GM23338 (cell line): Measurements from ENCODE around the gene CABCOCO1. TPM values are rescaled to one million over a fixed set of nuclear protein-coding genes. Genes with fewer than 3 reads are reported as not detected.

Experiments
- ATAC-seq: fragments of 200-7000 bp; cut with Tn5 transposase; 3 replicates; pipeline ENCODE4 v1.9.1; 2020
- DNase-seq: peaks from one replicate; pipeline ENCODE4 v3.0.0-alpha.2; 2015; ENCODE audit warnings: low spot score
- H2AFZ ChIP-seq: fragments of 200-600 bp; sonication (generic); 2 replicates; pipeline ENCODE4 v1.8.0; 2016; ENCODE audit warnings: antibody characterized with exemption, mild to moderate bottlenecking, moderate library complexity
- H3F3A ChIP-seq: fragments of 200-600 bp; sonication (generic); replicated peaks from 2 replicates; pipeline ENCODE4 v1.8.0; 2017; ENCODE audit warnings: antibody characterized with exemption, mixed run types, low read depth
- H3K27ac ChIP-seq: fragments of 200-600 bp; sonication (generic); 2 replicates; pipeline ENCODE4 v1.6.1; 2016; ENCODE audit warnings: low read depth
- H3K27me3 ChIP-seq: fragments of 200-600 bp; sonication (generic); 2 replicates; pipeline ENCODE4 v1.8.0; 2016; ENCODE audit warnings: mild to moderate bottlenecking, mixed run types, moderate library complexity; ENCODE audit not compliant: insufficient read depth
- H3K36me3 ChIP-seq: fragments of 200-600 bp; sonication (generic); 2 replicates; pipeline ENCODE4 v1.8.0; 2016; ENCODE audit warnings: mild to moderate bottlenecking; ENCODE audit not compliant: insufficient read depth
- H3K4me1 ChIP-seq: fragments of 200-600 bp; sonication (generic); 2 replicates; pipeline ENCODE4 v1.8.0; 2016; ENCODE audit warnings: mild to moderate bottlenecking, moderate library complexity; ENCODE audit not compliant: insufficient read depth
- H3K4me2 ChIP-seq: fragments of 200-600 bp; sonication (generic); 2 replicates; pipeline ENCODE4 v1.7.1; 2017; ENCODE audit warnings: mixed run types
- H3K4me3 ChIP-seq: fragments of 200-600 bp; sonication (generic); 2 replicates; pipeline ENCODE4 v1.6.1; 2016; ENCODE audit warnings: mixed run types
- H3K79me2 ChIP-seq: fragments of 200-600 bp; sonication (generic); replicated peaks from 2 replicates; pipeline ENCODE4 v1.8.0; 2017; ENCODE audit warnings: mild to moderate bottlenecking; ENCODE audit not compliant: insufficient read depth
- H3K9me2 ChIP-seq: fragments of 200-600 bp; sonication (generic); 2 replicates; pipeline ENCODE4 v1.8.0; 2017; ENCODE audit not compliant: insufficient read depth
- H4K20me1 ChIP-seq: fragments of 200-600 bp; sonication (generic); replicated peaks from 2 replicates; pipeline ENCODE4 v1.8.0; 2017; ENCODE audit warnings: mild to moderate bottlenecking; ENCODE audit not compliant: insufficient read depth
- H3K27ac Mint-ChIP-seq: 2 replicates; pipeline ENCODE4 v1.8.0; 2020; ENCODE audit warnings: inconsistent platforms, mild to moderate bottlenecking, moderate library complexity, mixed read lengths
- H3K27me3 Mint-ChIP-seq: 3 replicates; pipeline ENCODE4 v1.8.0; 2022; ENCODE audit warnings: low read depth, mild to moderate bottlenecking, moderate library complexity, mixed read lengths, inconsistent platforms; ENCODE audit not compliant: insufficient read depth, poor library complexity
- H3K36me3 Mint-ChIP-seq: 3 replicates; pipeline ENCODE4 v1.8.0; 2021; ENCODE audit warnings: low read depth, mild to moderate bottlenecking, inconsistent platforms, moderate library complexity, mixed read lengths
- H3K4me1 Mint-ChIP-seq: 3 replicates; pipeline ENCODE4 v1.8.0; 2020; ENCODE audit warnings: mild to moderate bottlenecking, inconsistent platforms, mixed read lengths
- H3K4me3 Mint-ChIP-seq: 3 replicates; pipeline ENCODE4 v1.8.0; 2021; ENCODE audit warnings: moderate library complexity, mild to moderate bottlenecking, inconsistent platforms, mixed read lengths
- H3K9me3 Mint-ChIP-seq: 3 replicates; pipeline ENCODE4 v1.8.0; 2020; ENCODE audit warnings: moderate library complexity, mild to moderate bottlenecking, inconsistent platforms, mixed read lengths
- EZH2 ChIP-seq: fragments of 200-600 bp; sonication (generic); IDR thresholded peaks from one replicate; pipeline ENCODE4 v1.8.0; 2017; ENCODE audit warnings: antibody characterized with exemption, mild to moderate bottlenecking, low read depth; ENCODE audit not compliant: unreplicated experiment
- EZH2phosphoT487 ChIP-seq: fragments of 200-600 bp; sonication (generic); IDR thresholded peaks from one replicate; pipeline ENCODE4 v1.8.1; 2018; ENCODE audit warnings: antibody characterized with exemption; ENCODE audit not compliant: unreplicated experiment
- POLR2AphosphoS5 ChIP-seq: IDR thresholded peaks from 2 replicates; pipeline ENCODE4 v1.6.1; 2016; ENCODE audit warnings: antibody characterized with exemption, low read depth
- REST ChIP-seq: IDR thresholded peaks from one replicate; pipeline ENCODE4 v1.6.1; 2018; ENCODE audit warnings: antibody characterized with exemption; ENCODE audit not compliant: unreplicated experiment
- ZNF114 ChIP-seq: fragments of 250-450 bp; sonication (Bioruptor Pico); IDR thresholded peaks from 2 replicates; pipeline ENCODE4 v1.5.0; 2020; ENCODE audit warnings: mild to moderate bottlenecking, moderate library complexity
- polyA plus RNA-seq: library from polyadenylated mRNA; unstranded; fragments of >200 nt; fragmentation: Nextera tagmentation; extraction: Ambion mirVana; gene quantifications from 2 replicates; pipeline ENCODE4 v1.2.1, GENCODE V29; 2016
- total RNA-seq: library from RNA; depleted of rRNA; stranded (reverse); fragments of >200 nt; shearing (Covaris generic); gene quantifications from 2 replicates; pipeline ENCODE4 v1.2.3, GENCODE V29; 2014
- TF ChIP-seq, protein P1 (sequence below), 2 experiments: fragments of 200-600 bp in 1 of 2; sonication (generic) in 1 of 2; conservative IDR thresholded peaks; 2 replicates each; pipeline versions ENCODE4 v1.5.1 to v1.6.1; 2016 to 2017; ENCODE audit warnings: antibody characterized with exemption in 2 of 2, low read depth in 2 of 2, mild to moderate bottlenecking in 2 of 2, moderate library complexity in 1 of 2

Gene CABCOCO1
- total and polyA plus RNA-seq, 2 experiments from 2014 or later = not detected

DNA sequence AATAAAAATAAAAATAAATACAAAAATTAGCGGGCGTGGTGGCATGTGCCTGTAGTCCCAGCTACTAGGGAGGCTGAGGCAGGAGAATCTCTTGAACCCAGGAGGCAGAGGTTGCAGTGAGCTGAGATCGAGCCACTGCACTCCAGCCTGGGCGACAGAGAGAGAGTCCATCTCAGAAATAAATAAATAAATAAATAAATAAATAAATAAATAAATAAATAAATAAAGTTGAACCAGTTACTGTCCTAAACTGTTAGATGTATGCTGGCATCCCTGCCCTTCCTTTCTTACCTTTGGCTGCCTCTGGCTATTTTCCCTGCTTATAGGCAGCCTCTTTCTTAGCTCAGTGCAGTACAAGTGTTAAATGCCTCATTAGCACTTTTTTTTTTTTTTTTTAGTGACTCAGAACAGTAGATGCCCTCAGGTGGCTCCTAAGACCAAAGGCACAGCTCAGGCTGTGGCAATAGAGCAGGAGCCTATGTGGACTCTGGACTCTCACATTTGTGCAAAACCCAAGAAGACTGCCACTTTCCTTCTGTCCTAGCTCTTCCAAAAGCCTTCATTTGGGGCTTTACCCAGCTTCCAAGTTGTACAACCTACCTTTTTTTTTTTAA, 30.6 kb upstream of the CABCOCO1 start (continued):
- TF ChIP-seq, protein P1, sequence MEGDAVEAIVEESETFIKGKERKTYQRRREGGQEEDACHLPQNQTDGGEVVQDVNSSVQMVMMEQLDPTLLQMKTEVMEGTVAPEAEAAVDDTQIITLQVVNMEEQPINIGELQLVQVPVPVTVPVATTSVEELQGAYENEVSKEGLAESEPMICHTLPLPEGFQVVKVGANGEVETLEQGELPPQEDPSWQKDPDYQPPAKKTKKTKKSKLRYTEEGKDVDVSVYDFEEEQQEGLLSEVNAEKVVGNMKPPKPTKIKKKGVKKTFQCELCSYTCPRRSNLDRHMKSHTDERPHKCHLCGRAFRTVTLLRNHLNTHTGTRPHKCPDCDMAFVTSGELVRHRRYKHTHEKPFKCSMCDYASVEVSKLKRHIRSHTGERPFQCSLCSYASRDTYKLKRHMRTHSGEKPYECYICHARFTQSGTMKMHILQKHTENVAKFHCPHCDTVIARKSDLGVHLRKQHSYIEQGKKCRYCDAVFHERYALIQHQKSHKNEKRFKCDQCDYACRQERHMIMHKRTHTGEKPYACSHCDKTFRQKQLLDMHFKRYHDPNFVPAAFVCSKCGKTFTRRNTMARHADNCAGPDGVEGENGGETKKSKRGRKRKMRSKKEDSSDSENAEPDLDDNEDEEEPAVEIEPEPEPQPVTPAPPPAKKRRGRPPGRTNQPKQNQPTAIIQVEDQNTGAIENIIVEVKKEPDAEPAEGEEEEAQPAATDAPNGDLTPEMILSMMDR (conservative IDR thresholded peaks at IDR 0.05; ENCODE audit: low read depth in 2 of 2) = no peak

GRCh38 chr10:61633665-61634064, 29.1 kb upstream of the CABCOCO1 start:
- ATAC-seq (no peak), DNase-seq (no peak)
- no peak overlapping the region for H3K4me3 Mint-ChIP-seq
- H3K9me3 Mint-ChIP-seq = no peaks in the 10 kb centered on the region
- H3K27me3 Mint-ChIP-seq = no peaks in the 10 kb centered on the region
- TF ChIP-seq POLR2AphosphoS5 = no peak
- TF ChIP-seq, protein P1 (conservative IDR thresholded peaks at IDR 0.05; ENCODE audit: low read depth in 2 of 2) = no peak
- no peak for TF ChIP-seq ZNF114
- TF ChIP-seq REST = no peak
- no peak for TF ChIP-seq EZH2phosphoT487
- TF ChIP-seq EZH2 = no peak
- H3K9me2 ChIP-seq = no peaks in the 10 kb centered on the region; the same call in 1 of the 2 replicates
- H3K36me3 ChIP-seq = no peaks in the 10 kb centered on the region
- H3F3A ChIP-seq = no peaks in the 10 kb centered on the region
- no peak overlapping the region for H3K27ac ChIP-seq
- no peak overlapping the region for H3K4me2 ChIP-seq
- H3K27me3 ChIP-seq = no peaks in the 10 kb centered on the region
- H2AFZ ChIP-seq = no peak overlapping the region
- no peaks in the 10 kb centered on the region for H3K36me3 Mint-ChIP-seq
- H3K4me3 ChIP-seq = no peak overlapping the region
- H3K79me2 ChIP-seq = no peaks in the 10 kb centered on the region
- no peaks in the 10 kb centered on the region for H4K20me1 ChIP-seq
- peaks cover 10% of the 10 kb centered on the region for H3K4me1 Mint-ChIP-seq
- H3K27ac Mint-ChIP-seq = no peak overlapping the region
- peaks cover 13% of the 10 kb centered on the region for H3K4me1 ChIP-seq
